HepG2 (cell line): ENCODE data around the gene CHN2. TPM values are rescaled to one million over a fixed set of nuclear protein-coding genes. Genes with fewer than 3 reads are reported as not detected.
A peak's percentile ranks its signal among the peaks of the same experiment; 100 is the strongest.

Source experiments
- ATAC-seq: fragments of 200-7000 bp; cut with Tn5 transposase; 3 replicates; pipeline ENCODE4 v1.9.1; 2020; ENCODE audit warnings: mild to moderate bottlenecking, moderate library complexity
- BruUV-seq: library from RNA; stranded (reverse); fragments of 400-500 nt; replicated peaks from 2 replicates; lab custom pipeline; 2021; lab: Mats Ljungman, UMichigan
- CTCF ChIA-PET: fragments of 300-600 bp; formaldehyde crosslinking; extraction: SDS; loops from one replicate; lab custom pipeline; 2021; ENCODE audit warnings: low total read pairs, inconsistent platforms, low intra/inter-chr PET ratio; lab: Yijun Ruan, JAX
- POLR2A ChIA-PET: fragments of 350-600 bp; sonication (Branson Sonifier 250); formaldehyde crosslinking; loops from one replicate; lab custom pipeline; 2020; ENCODE audit warnings: antibody characterized with exemption, inconsistent platforms; lab: Yijun Ruan, JAX
- DNase-seq: peaks from one replicate; pipeline ENCODE4 v3.0.0-alpha.2; 2015; ENCODE audit warnings: low spot score
- FAIRE-seq: peaks from 3 replicates; lab custom pipeline; 2011; peaks lifted over from hg19 to GRCh38; lab: Jason Lieb, UNC
- H2AFZ ChIP-seq: one replicate; pipeline ENCODE4 v1.6.1; 2011; ENCODE audit warnings: low read length, inconsistent platforms
- H3K27ac ChIP-seq: fragments of 300-600 bp; 3 replicates; pipeline ENCODE4 v1.8.0; 2011; ENCODE audit warnings: mixed run types, mild to moderate bottlenecking, mixed read lengths, low read length, inconsistent platforms; ENCODE audit not compliant: insufficient read depth; ENCODE audit errors: extremely low read length
- H3K27me3 ChIP-seq, 2 experiments: fragments of 200-600 bp in 1 of 2; 2 replicates in 1 of 2; 3 replicates in 1 of 2; pipeline versions ENCODE4 v1.6.0 to v1.8.0; 2011; ENCODE audit warnings: low read length in 2 of 2, mild to moderate bottlenecking in 2 of 2, moderate library complexity in 2 of 2, inconsistent platforms in 1 of 2; ENCODE audit not compliant: insufficient read depth in 2 of 2, control insufficient read depth in 1 of 2
- H3K36me3 ChIP-seq, 2 experiments: fragments of 200-600 bp in 1 of 2; replicated peaks in 1 of 2; 2 replicates in 1 of 2; 3 replicates in 1 of 2; pipeline versions ENCODE4 v1.5.1 to v1.8.0; 2011; ENCODE audit warnings: low read length in 2 of 2, inconsistent platforms in 1 of 2; ENCODE audit not compliant: insufficient read depth in 2 of 2, control insufficient read depth in 1 of 2
- H3K4me1 ChIP-seq: 2 replicates; pipeline ENCODE4 v1.5.1; 2012; ENCODE audit warnings: low read length, inconsistent platforms; ENCODE audit not compliant: insufficient read depth
- H3K4me2 ChIP-seq: 2 replicates; pipeline ENCODE4 v1.6.0; 2011; ENCODE audit warnings: low read depth, low read length, inconsistent platforms
- H3K4me3 ChIP-seq, 3 experiments: fragments of 200-600 bp in 1 of 3; sonication (generic), shearing (Covaris generic) in 1 of 3; replicated peaks in 1 of 3; 2 replicates each; pipeline ENCODE4 v1.5.1; 2011 to 2016; ENCODE audit warnings: low read length in 3 of 3, inconsistent platforms in 2 of 3, low read depth in 2 of 3, mild to moderate bottlenecking in 2 of 3, control low read depth in 1 of 3, mixed read lengths in 1 of 3; ENCODE audit not compliant: insufficient read depth in 1 of 3
- H3K79me2 ChIP-seq: one replicate; pipeline ENCODE4 v1.6.1; 2011; ENCODE audit warnings: low read length, inconsistent platforms; ENCODE audit not compliant: insufficient read depth
- H3K9ac ChIP-seq: 2 replicates; pipeline ENCODE4 v1.6.0; 2011; ENCODE audit warnings: mild to moderate bottlenecking, low read depth, low read length, inconsistent platforms; ENCODE audit not compliant: insufficient read depth
- H3K9me3 ChIP-seq: 2 replicates; pipeline ENCODE4 v1.5.1; 2012; ENCODE audit warnings: mild to moderate bottlenecking, low read length
- H4K20me1 ChIP-seq: 2 replicates; pipeline ENCODE4 v1.6.0; 2011; ENCODE audit warnings: inconsistent platforms, mild to moderate bottlenecking, low read length, moderate library complexity; ENCODE audit not compliant: insufficient read depth
- CREB3 ChIP-seq: sonication (generic); formaldehyde crosslinking; IDR thresholded peaks from 2 replicates; pipeline ENCODE4 v1.5.0; 2020; ENCODE audit warnings: missing genetic modification reagents
- ELF4 ChIP-seq: sonication (generic); formaldehyde crosslinking; IDR thresholded peaks from 2 replicates; pipeline ENCODE4 v1.5.0; 2020; ENCODE audit warnings: missing genetic modification reagents, mild to moderate bottlenecking, moderate library complexity, borderline replicate concordance
- NFE2 ChIP-seq: sonication (generic); formaldehyde crosslinking; IDR thresholded peaks from 2 replicates; pipeline ENCODE4 v1.4.0; 2020; ENCODE audit warnings: missing genetic modification reagents
- PAF1 ChIP-seq: IDR thresholded peaks from 2 replicates; pipeline ENCODE4 v1.6.1; 2016; ENCODE audit warnings: missing genetic modification reagents, missing compliant biosample characterization
- TBP ChIP-seq: sonication (generic); formaldehyde crosslinking; IDR thresholded peaks from 2 replicates; pipeline ENCODE4 v1.5.0; 2020; ENCODE audit warnings: missing genetic modification reagents
- UBTF ChIP-seq: sonication (generic); formaldehyde crosslinking; IDR thresholded peaks from 2 replicates; pipeline ENCODE4 v1.4.0; 2020; ENCODE audit warnings: mild to moderate bottlenecking, missing genetic modification reagents
- ZBTB3 ChIP-seq: sonication (generic); formaldehyde crosslinking; IDR thresholded peaks from 2 replicates; pipeline ENCODE4 v1.4.0; 2020; ENCODE audit warnings: low read depth, mild to moderate bottlenecking, moderate library complexity, missing genetic modification reagents, borderline replicate concordance
- ZNF407 ChIP-seq: sonication (generic); formaldehyde crosslinking; IDR thresholded peaks from one replicate; pipeline ENCODE4 v1.5.1; 2020; ENCODE audit warnings: mild to moderate bottlenecking, missing genetic modification reagents; ENCODE audit errors: not compliant biosample characterization
- ZNF75D ChIP-seq: sonication (generic); formaldehyde crosslinking; IDR thresholded peaks from 2 replicates; pipeline ENCODE4 v1.8.1; 2023; ENCODE audit warnings: missing genetic modification reagents, mild to moderate bottlenecking, borderline replicate concordance
- ZNF784 ChIP-seq: sonication (generic); formaldehyde crosslinking; IDR thresholded peaks from 2 replicates; pipeline ENCODE4 v1.5.1; 2020; ENCODE audit warnings: missing genetic modification reagents, mild to moderate bottlenecking, borderline replicate concordance
- WGBS: methylation state at CpG from one replicate; pipeline ENCODE4 v1.1.6; 2017; ENCODE audit warnings: low lambda C conversion rate; 5-methylcytosine and 5-hydroxymethylcytosine counted together
- in situ Hi-C: cut with HindIII; loops from 2 replicates; pipeline ENCODE4 v1.10.0; 2017; ENCODE audit warnings: low pct_unique_long_range_greater_than_20kb; ENCODE audit not compliant: extremely low pct_ligation_motif_present
- intact Hi-C: fragments of 100-400 bp; cut with micrococcal nuclease; formaldehyde crosslinking; loops from one replicate; pipeline ENCODE4 v1.10.0; 2022; ENCODE audit not compliant: unreplicated experiment
- polyA plus RNA-seq, 8 experiments: library from polyadenylated mRNA; depleted of rRNA in 3 of 8; stranded (reverse) in 7 of 8; unstranded in 1 of 8; fragments of >200 nt; fragmentation: Illumina TruSeq in 4 of 8; extraction: Trizol in 4 of 8; gene quantifications; 2 replicates each; pipeline versions ENCODE4 v1.2.1 to v1.2.3, GENCODE V29; 2011 to 2016; ENCODE audit warnings: low read depth in 4 of 8, missing spikeins in 1 of 8, mixed read lengths in 1 of 8; ENCODE audit not compliant: insufficient read depth in 1 of 8
- total RNA-seq, 5 experiments: library from RNA; depleted of rRNA; stranded (reverse); fragments of >200 nt; fragmentation: Illumina TruSeq; extraction: Trizol; gene quantifications; 2 replicates each; pipeline ENCODE4 v1.2.3, GENCODE V29; 2016; ENCODE audit warnings: low read depth in 1 of 5

CHN2 gene
- total and polyA plus RNA-seq, 2 of the 13 experiments (the other 11 are each of a cell fraction or from before 2014, with no cell fraction given), result 23.5 to 30.5 TPM

GRCh38 chr7:29449569-29450260, 255.1 kb downstream of the CHN2 start:
- Histone ChIP-seq H3K9ac (no peak overlapping the region), H3K4me1 (peaks cover 33% of the 10 kb centered on the region), H3K36me3 (0 out of 5 replicates have a peak, but pooled peaks cover 0 to 4% of the 10 kb centered on the region in 2 experiments), H3K4me3 (no peak overlapping the region), H3K27me3 (no peaks in the 10 kb centered on the region), H2AFZ (no peak overlapping the region), H3K79me2 (no peaks in the 10 kb centered on the region), H3K4me2 (peak overlapping the region; percentile 36), H3K9me3 (no peaks in the 10 kb centered on the region), H3K27ac (peak overlapping the region; percentile 25), H4K20me1 (peaks cover 8% of the 10 kb centered on the region)
- peak; percentile 85 for ATAC-seq
- BruUV-seq, result no TSS peak
- ChIA-PET POLR2A (interaction anchor here (0.6 to 1.7 kb wide), 4 partner anchors 8 to 114 kb away, joined by 3 to 24 read pairs (median 4); partner anchors contain the start of gene PRR15), CTCF (no interaction called here)
- in situ Hi-C loops (no loop called here), intact Hi-C loops (no loop called here)
- 3% methylated on average over 3 of the region's 3 CpGs for WGBS
- FAIRE-seq, result peak; percentile 88
- peak; percentile 66 for DNase-seq
- TF ChIP-seq UBTF (CRISPR knock-in tag) (no peak), ZNF784 (CRISPR knock-in tag) (no peak), CREB3 (CRISPR knock-in tag) (no peak), NFE2 (CRISPR knock-in tag) (no peak), ZNF75D (CRISPR knock-in tag) (no peak), ZBTB3 (CRISPR knock-in tag) (no peak), ZNF407 (CRISPR knock-in tag) (no peak), PAF1 (CRISPR knock-in tag) (no peak), TBP (no peak), ELF4 (CRISPR knock-in tag) (no peak)
